GM12878 (cell line): ENCODE results near the gene ITGAL. TPM values are rescaled to one million over a fixed set of nuclear protein-coding genes. Genes with fewer than 3 reads are reported as not detected.

Source experiments
- ATAC-seq: fragments of 200-7000 bp; cut with Tn5 transposase; 3 replicates; pipeline ENCODE4 v1.9.1; 2020; ENCODE audit warnings: mild to moderate bottlenecking, moderate library complexity
- BruUV-seq: library from RNA; stranded (reverse); fragments of 400-500 nt; replicated peaks from 2 replicates; lab custom pipeline; 2021; lab: Mats Ljungman, UMichigan
- CTCF ChIA-PET: fragments of 300-600 bp; sonication (Branson Sonifier 250); formaldehyde crosslinking; extraction: SDS; loops from one replicate; lab custom pipeline; 2021; ENCODE audit warnings: inconsistent platforms; lab: Yijun Ruan, JAX
- POLR2A ChIA-PET: fragments of 350-600 bp; formaldehyde crosslinking; extraction: SDS; loops from one replicate; lab custom pipeline; 2021; ENCODE audit warnings: inconsistent platforms; lab: Charles Lee
- RAD21 ChIA-PET: fragments of 300-600 bp; sonication (Branson Sonifier 250); formaldehyde crosslinking; loops from one replicate; lab custom pipeline; 2023; ENCODE audit warnings: antibody characterized with exemption; ENCODE audit not compliant: unreplicated experiment; lab: Charles Lee
- SMC1A ChIA-PET: fragments of 300-600 bp; sonication (Branson Sonifier 250); formaldehyde crosslinking; loops from one replicate; lab custom pipeline; 2023; ENCODE audit not compliant: unreplicated experiment, uncharacterized antibody; lab: Charles Lee
- DNase-seq: peaks from one replicate; pipeline ENCODE4 v3.0.0-alpha.2; 2011; ENCODE audit warnings: low read depth, low spot score
- FAIRE-seq: peaks from 3 replicates; lab custom pipeline; 2011; peaks lifted over from hg19 to GRCh38; lab: Jason Lieb, UNC
- H2AFZ ChIP-seq: 2 replicates; pipeline ENCODE4 v1.6.0; 2011; ENCODE audit warnings: low read depth, low read length, control low read depth; ENCODE audit not compliant: control insufficient read depth
- H3K27ac ChIP-seq: 2 replicates; pipeline ENCODE4 v1.5.1; 2011; ENCODE audit warnings: control low read depth; ENCODE audit not compliant: control insufficient read depth, insufficient read depth
- H3K27me3 ChIP-seq, 2 experiments: replicated peaks in 1 of 2; 2 replicates each; pipeline versions ENCODE4 v1.6.0 to v1.6.1; 2011; ENCODE audit warnings: low read length in 1 of 2; ENCODE audit not compliant: control insufficient read depth in 2 of 2, insufficient read depth in 2 of 2
- H3K36me3 ChIP-seq, 2 experiments: 2 replicates each; pipeline ENCODE4 v1.5.1; 2011; ENCODE audit warnings: low read length in 1 of 2; ENCODE audit not compliant: control insufficient read depth in 2 of 2, insufficient read depth in 2 of 2
- H3K4me1 ChIP-seq: 2 replicates; pipeline ENCODE4 v1.6.1; 2011; ENCODE audit warnings: mild to moderate bottlenecking, low read length, moderate library complexity, mixed read lengths; ENCODE audit not compliant: control insufficient read depth, insufficient read depth
- H3K4me2 ChIP-seq: 2 replicates; pipeline ENCODE4 v1.6.0; 2011; ENCODE audit warnings: control low read depth; ENCODE audit not compliant: control insufficient read depth, insufficient read depth
- H3K4me3 ChIP-seq: fragments of 200-600 bp; sonication (generic); 2 replicates; pipeline ENCODE4 v1.5.1; 2016
- H3K79me2 ChIP-seq: 2 replicates; pipeline ENCODE4 v1.6.0; 2011; ENCODE audit warnings: low read length; ENCODE audit not compliant: control insufficient read depth, insufficient read depth
- H3K9ac ChIP-seq: 2 replicates; pipeline ENCODE4 v1.8.0; 2011; ENCODE audit warnings: low read length, control low read depth, mixed read lengths; ENCODE audit not compliant: control insufficient read depth, insufficient read depth
- H3K9me3 ChIP-seq: replicated peaks from 3 replicates; pipeline ENCODE4 v1.5.1; 2011; ENCODE audit warnings: mild to moderate bottlenecking, low read length; ENCODE audit not compliant: control insufficient read depth, insufficient read depth
- H4K20me1 ChIP-seq: 2 replicates; pipeline ENCODE4 v1.6.0; 2011; ENCODE audit not compliant: control insufficient read depth, insufficient read depth
- E2F4 ChIP-seq: IDR thresholded peaks from 2 replicates; pipeline ENCODE4 v1.6.1; 2012; ENCODE audit warnings: low read depth, low read length, improper control_type of control experiment
- IKZF2 ChIP-seq, 2 experiments: fragments of 450-650 bp; IDR thresholded peaks; 2 replicates each; pipeline ENCODE4 v1.6.1; 2017; ENCODE audit warnings: mild to moderate bottlenecking in 2 of 2, moderate library complexity in 2 of 2
- NFYA ChIP-seq: IDR thresholded peaks from 2 replicates; pipeline ENCODE4 v1.6.1; 2011; ENCODE audit warnings: low read depth, mild to moderate bottlenecking, low read length, improper control_type of control experiment, borderline replicate concordance
- NR2C1 ChIP-seq: fragments of 450-650 bp; IDR thresholded peaks from 2 replicates; pipeline ENCODE4 v1.6.1; 2017; ENCODE audit warnings: antibody characterized with exemption, mild to moderate bottlenecking, moderate library complexity
- RUNX3 ChIP-seq: IDR thresholded peaks from 2 replicates; pipeline ENCODE4 v1.6.1; 2012; ENCODE audit warnings: low read length, inconsistent platforms
- ZZZ3 ChIP-seq: IDR thresholded peaks from 2 replicates; pipeline ENCODE4 v1.6.1; 2011; ENCODE audit warnings: low read depth; ENCODE audit not compliant: control insufficient read depth, insufficient read length
- WGBS: methylation state at CpG from one replicate; pipeline ENCODE4 v1.1.6; 2016; ENCODE audit warnings: low lambda C conversion rate; ENCODE audit not compliant: insufficient replicate concordance, insufficient coverage; ENCODE audit errors: missing lambda C conversion rate; 5-methylcytosine and 5-hydroxymethylcytosine counted together
- in situ Hi-C: fragments of 300-500 bp; cut with MboI; formaldehyde crosslinking; loops from 9 replicates; pipeline ENCODE4 v1.14.3; 2018; ENCODE audit warnings: mixed read lengths
- intact Hi-C: fragments of 100-400 bp; cut with micrococcal nuclease; formaldehyde crosslinking; loops from one replicate; pipeline ENCODE4 v1.14.2; 2022; ENCODE audit not compliant: unreplicated experiment
- polyA plus RNA-seq, 11 experiments: library from polyadenylated mRNA; depleted of rRNA in 4 of 11; unstranded in 6 of 11; stranded (reverse) in 5 of 11; fragments of >200 nt; fragmentation: Nextera tagmentation in 4 of 11; fragmentation: Illumina TruSeq in 1 of 11; extraction: Ambion mirVana in 4 of 11; extraction: Trizol in 1 of 11; gene quantifications; 1 replicate in 1 of 11; 2 replicates in 10 of 11; pipeline versions ENCODE4 v1.2.1 to v1.2.3, GENCODE V29; 2011 to 2016; ENCODE audit warnings: inconsistent platforms in 2 of 11, missing spikeins in 2 of 11, low read depth in 1 of 11
- total RNA-seq, 4 experiments: library from RNA; depleted of rRNA in 3 of 4; stranded (reverse); fragments of >200 nt in 3 of 4; fragmentation: Illumina TruSeq in 1 of 4; extraction: Trizol in 1 of 4; gene quantifications; 2 replicates each; pipeline versions ENCODE4 v1.2.1 to v1.2.3, GENCODE V29; 2013 to 2021
- TF ChIP-seq, protein P1 (sequence below): IDR thresholded peaks from 2 replicates; pipeline ENCODE4 v1.6.1; 2011; ENCODE audit warnings: low read depth, low read length, improper control_type of control experiment, borderline replicate concordance
- TF ChIP-seq, protein P2 (sequence below): IDR thresholded peaks from 2 replicates; pipeline ENCODE4 v1.6.1; 2011; ENCODE audit warnings: mild to moderate bottlenecking, low read depth, low read length, moderate library complexity; ENCODE audit not compliant: insufficient replicate concordance
- TF ChIP-seq, protein P3 (sequence below): IDR thresholded peaks from 2 replicates; pipeline ENCODE4 v1.6.1; 2012; ENCODE audit warnings: mild to moderate bottlenecking, low read depth, low read length

The ITGAL gene
- total and polyA plus RNA-seq, 10 of the 15 experiments (the other 5 are each of a cell fraction or from before 2014, with no cell fraction given) = 10.7 to 170 (median 96.9) TPM

DNA sequence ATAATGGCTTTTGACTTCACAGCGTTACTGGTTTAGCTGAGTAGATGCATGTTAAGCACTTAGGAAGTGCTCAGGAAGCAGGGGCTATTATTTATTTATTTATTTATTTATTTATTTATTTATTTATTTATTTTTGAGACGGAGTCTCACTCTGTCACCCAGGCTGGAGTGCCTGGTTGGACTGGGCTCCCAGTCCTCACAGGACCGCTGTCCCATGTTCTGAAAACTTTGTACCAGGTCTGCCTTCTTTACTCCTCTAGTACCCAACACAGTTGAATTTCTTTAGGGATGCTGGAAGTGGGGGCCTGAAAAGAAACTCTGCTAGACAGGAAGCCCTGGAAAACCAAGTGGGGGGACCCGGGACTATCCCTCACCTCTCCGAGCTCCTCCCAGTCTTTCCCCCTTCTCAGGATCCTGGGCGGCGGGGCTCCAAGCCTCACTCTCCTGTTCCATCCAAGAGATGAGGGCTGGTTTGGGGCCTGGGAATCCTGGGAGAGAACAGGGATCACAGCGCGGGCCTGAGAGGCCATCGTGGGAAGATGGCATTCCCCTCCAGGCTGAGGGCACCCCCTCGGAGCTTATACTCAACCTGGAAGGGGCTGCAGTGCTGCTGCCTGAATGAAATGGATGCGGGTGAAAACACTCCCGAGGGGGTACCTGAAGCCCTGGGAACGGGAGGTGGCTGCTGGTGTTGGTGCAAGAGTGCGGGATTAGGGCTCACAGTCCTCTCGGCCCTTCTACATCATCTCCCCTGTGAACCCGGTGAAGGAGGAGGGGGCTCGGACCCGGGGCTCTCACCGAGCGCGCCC is 98.3 kb downstream of the ITGAL start:
- FAIRE-seq (no peak), DNase-seq (no peak), ATAC-seq (no peak)
- Histone ChIP-seq H3K27me3 (no peaks in the 10 kb centered on the region), H3K9ac (peak overlapping the region; percentile 90), H2AFZ (peak overlapping the region; percentile 71), H3K4me2 (peak overlapping the region; percentile 99), H3K9me3 (no peaks in the 10 kb centered on the region), H4K20me1 (no peaks in the 10 kb centered on the region), H3K4me1 (peaks cover 27% of the 10 kb centered on the region), H3K4me3 (peak overlapping the region; percentile 81), H3K79me2 (peaks cover 11% of the 10 kb centered on the region), H3K27ac (peak overlapping the region; percentile 93), H3K36me3 (no peaks in the 10 kb centered on the region; a peak in 1 of 4 replicates)
- in situ Hi-C loops = no loop called here
- TF ChIP-seq NR2C1 (no peak), E2F4 (no peak), RUNX3 (no peak), IKZF2 (IDR thresholded peaks at IDR 0.05) (peak; percentile 31 to 39; a peak in 2 of 4 replicates), ZZZ3 (no peak), NFYA (no peak)
- TF ChIP-seq, protein P1, sequence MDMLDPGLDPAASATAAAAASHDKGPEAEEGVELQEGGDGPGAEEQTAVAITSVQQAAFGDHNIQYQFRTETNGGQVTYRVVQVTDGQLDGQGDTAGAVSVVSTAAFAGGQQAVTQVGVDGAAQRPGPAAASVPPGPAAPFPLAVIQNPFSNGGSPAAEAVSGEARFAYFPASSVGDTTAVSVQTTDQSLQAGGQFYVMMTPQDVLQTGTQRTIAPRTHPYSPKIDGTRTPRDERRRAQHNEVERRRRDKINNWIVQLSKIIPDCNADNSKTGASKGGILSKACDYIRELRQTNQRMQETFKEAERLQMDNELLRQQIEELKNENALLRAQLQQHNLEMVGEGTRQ = no peak
- TF ChIP-seq, protein P2, sequence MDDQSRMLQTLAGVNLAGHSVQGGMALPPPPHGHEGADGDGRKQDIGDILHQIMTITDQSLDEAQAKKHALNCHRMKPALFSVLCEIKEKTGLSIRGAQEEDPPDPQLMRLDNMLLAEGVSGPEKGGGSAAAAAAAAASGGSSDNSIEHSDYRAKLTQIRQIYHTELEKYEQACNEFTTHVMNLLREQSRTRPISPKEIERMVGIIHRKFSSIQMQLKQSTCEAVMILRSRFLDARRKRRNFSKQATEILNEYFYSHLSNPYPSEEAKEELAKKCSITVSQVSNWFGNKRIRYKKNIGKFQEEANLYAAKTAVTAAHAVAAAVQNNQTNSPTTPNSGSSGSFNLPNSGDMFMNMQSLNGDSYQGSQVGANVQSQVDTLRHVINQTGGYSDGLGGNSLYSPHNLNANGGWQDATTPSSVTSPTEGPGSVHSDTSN = no peak
- TF ChIP-seq, protein P3, sequence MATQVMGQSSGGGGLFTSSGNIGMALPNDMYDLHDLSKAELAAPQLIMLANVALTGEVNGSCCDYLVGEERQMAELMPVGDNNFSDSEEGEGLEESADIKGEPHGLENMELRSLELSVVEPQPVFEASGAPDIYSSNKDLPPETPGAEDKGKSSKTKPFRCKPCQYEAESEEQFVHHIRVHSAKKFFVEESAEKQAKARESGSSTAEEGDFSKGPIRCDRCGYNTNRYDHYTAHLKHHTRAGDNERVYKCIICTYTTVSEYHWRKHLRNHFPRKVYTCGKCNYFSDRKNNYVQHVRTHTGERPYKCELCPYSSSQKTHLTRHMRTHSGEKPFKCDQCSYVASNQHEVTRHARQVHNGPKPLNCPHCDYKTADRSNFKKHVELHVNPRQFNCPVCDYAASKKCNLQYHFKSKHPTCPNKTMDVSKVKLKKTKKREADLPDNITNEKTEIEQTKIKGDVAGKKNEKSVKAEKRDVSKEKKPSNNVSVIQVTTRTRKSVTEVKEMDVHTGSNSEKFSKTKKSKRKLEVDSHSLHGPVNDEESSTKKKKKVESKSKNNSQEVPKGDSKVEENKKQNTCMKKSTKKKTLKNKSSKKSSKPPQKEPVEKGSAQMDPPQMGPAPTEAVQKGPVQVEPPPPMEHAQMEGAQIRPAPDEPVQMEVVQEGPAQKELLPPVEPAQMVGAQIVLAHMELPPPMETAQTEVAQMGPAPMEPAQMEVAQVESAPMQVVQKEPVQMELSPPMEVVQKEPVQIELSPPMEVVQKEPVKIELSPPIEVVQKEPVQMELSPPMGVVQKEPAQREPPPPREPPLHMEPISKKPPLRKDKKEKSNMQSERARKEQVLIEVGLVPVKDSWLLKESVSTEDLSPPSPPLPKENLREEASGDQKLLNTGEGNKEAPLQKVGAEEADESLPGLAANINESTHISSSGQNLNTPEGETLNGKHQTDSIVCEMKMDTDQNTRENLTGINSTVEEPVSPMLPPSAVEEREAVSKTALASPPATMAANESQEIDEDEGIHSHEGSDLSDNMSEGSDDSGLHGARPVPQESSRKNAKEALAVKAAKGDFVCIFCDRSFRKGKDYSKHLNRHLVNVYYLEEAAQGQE = peak; percentile 71
- ChIA-PET SMC1A (interaction anchor here (0.7 to 1.8 kb wide), 5 partner anchors 11 to 151 kb away, joined by 3 to 4 read pairs (median 3); partner anchors contain the start of gene DCTPP1), RAD21 (interaction anchor here (0.8 to 3.3 kb wide), 7 partner anchors 13 to 141 kb away, joined by 4 to 28 read pairs (median 8); partner anchors contain the start of genes DCTPP1, ZNF747, ZNF764 and ZNF785), POLR2A (interaction anchor here (0.7 to 3.1 kb wide), 9 partner anchors 9 to 141 kb away, joined by 3 to 31 read pairs (median 6); partner anchors contain the start of genes DCTPP1, ZNF747 and ZNF764), CTCF (interaction anchor here (0.6 to 3.1 kb wide), 7 partner anchors 9 to 47 kb away, joined by 3 to 13 read pairs (median 4); partner anchors contain the start of genes ZNF689 and ZNF764)
- BruUV-seq = no TSS peak
- intact Hi-C loops = loop anchor here (10.0 kb wide), 1 partner anchor 84 kb away; the partner anchor contains the start of genes FBRS and PRR14
- 32% methylated on average over 22 of the region's 22 CpGs for WGBS
